Adrenal gland (tissue), 12 donors: ENCODE results near the gene ZAP70. TPM values are rescaled to one million over a fixed set of nuclear protein-coding genes. Genes with fewer than 3 reads are reported as not detected.

Experiments used
- DNase-seq, 7 donors: peaks; one replicate each; pipeline ENCODE4 v3.0.0-alpha.2; 2019 to 2020
- H3K27ac ChIP-seq, 5 donors: fragments of 200-600 bp; sonication (generic) in 4 of 5; 1 replicate in 3 of 5; 2 replicates in 2 of 5; pipeline versions ENCODE4 v1.5.1 to v1.8.0; 2016 to 2020; ENCODE audit warnings: mild to moderate bottlenecking in 1 of 5
- H3K27me3 ChIP-seq: fragments of 200-600 bp; 2 replicates; pipeline ENCODE4 v1.8.0; 2021
- H3K36me3 ChIP-seq, 2 donors: fragments of 200-600 bp; replicated peaks in 1 of 2; 1 replicate in 1 of 2; 2 replicates in 1 of 2; pipeline versions ENCODE4 v1.5.1 to v1.8.0; 2018 to 2022
- H3K4me1 ChIP-seq, 2 donors: fragments of 200-600 bp; replicated peaks in 1 of 2; 1 replicate in 1 of 2; 2 replicates in 1 of 2; pipeline versions ENCODE4 v1.5.1 to v1.8.0; 2018 to 2021
- H3K4me3 ChIP-seq, 4 donors: fragments of 200-600 bp; sonication (generic) in 3 of 4; one replicate each; pipeline ENCODE4 v1.5.1; 2016 to 2018
- H3K9me3 ChIP-seq, 3 donors: fragments of 200-600 bp; sonication (generic) in 1 of 3; replicated peaks in 1 of 3; 1 replicate in 2 of 3; 2 replicates in 1 of 3; pipeline versions ENCODE4 v1.5.1 to v1.8.0; 2016 to 2021
- POLR2A ChIP-seq, 2 donors: fragments of 450-650 bp; IDR thresholded peaks; one replicate each; pipeline ENCODE4 v1.6.1; 2017; ENCODE audit warnings: antibody characterized with exemption in 2 of 2, mild to moderate bottlenecking in 2 of 2, moderate library complexity in 1 of 2
- WGBS, 4 donors: extraction: QIAGEN DNeasy Blood & Tissue Kit in 2 of 4; methylation state at CpG; one replicate each; pipeline versions ENCODE4 v1.1.5 to v1.1.7; 2013 to 2017; 5-methylcytosine and 5-hydroxymethylcytosine counted together
- intact Hi-C, 2 donors: fragments of 100-400 bp; cut with DNase I; formaldehyde crosslinking; loops; one replicate each; pipeline versions ENCODE4 v1.14.1 to v1.15.0; 2022 to 2023
- polyA plus RNA-seq, 3 donors: library from polyadenylated mRNA; stranded (reverse); fragments of 200-250 nt in 2 of 3; fragments of 350-450 nt in 1 of 3; fragmentation: Illumina TruSeq in 1 of 3; extraction: RNeasy Lipid Tissue Mini Kit (QIAGEN cat#74804) in 1 of 3; gene quantifications; one replicate each; pipeline ENCODE4 v1.2.3, GENCODE V29; 2013 to 2014
- total RNA-seq, 9 donors: library from RNA; depleted of rRNA in 4 of 9; stranded (reverse); fragments of >200 nt in 4 of 9; fragments of 120-200 nt in 1 of 9; fragmentation: NEBNext Ultra II Directional in 1 of 9; extraction: Animal tissue kit (Norgen Biotek cat#: 25700) in 1 of 9; gene quantifications; one replicate each; pipeline versions ENCODE4 v1.1.0 to v1.2.4, GENCODE V29; 2013 to 2023
- TF ChIP-seq, protein P1 (sequence below), 6 experiments: fragments of 450-650 bp in 4 of 6; fragments of 200-600 bp in 2 of 6; sonication (generic) in 1 of 6; IDR thresholded peaks; 1 replicate in 5 of 6; 2 replicates in 1 of 6; pipeline versions ENCODE4 v1.5.1 to v1.8.0; 2016 to 2021; ENCODE audit warnings: antibody characterized with exemption in 6 of 6, mild to moderate bottlenecking in 2 of 6, moderate library complexity in 1 of 6
- donor health status: healthy with polysubstance abuse.
- donor health status: Bipolar disorder and iron deficiency.
- donor health status: DM: yes; HTN: yes; CAD: no.
- donor health status: DM: no; HTN: no; CAD: no.
- donor health status: DM: no; HTN: no; CAD: no.
- donor health status: DM: yes; HTN: yes; CAD: no.

The ZAP70 gene
- total and polyA plus RNA-seq, 12 donors: 0.33 to 8.3 (median 2.5) TPM

DNA sequence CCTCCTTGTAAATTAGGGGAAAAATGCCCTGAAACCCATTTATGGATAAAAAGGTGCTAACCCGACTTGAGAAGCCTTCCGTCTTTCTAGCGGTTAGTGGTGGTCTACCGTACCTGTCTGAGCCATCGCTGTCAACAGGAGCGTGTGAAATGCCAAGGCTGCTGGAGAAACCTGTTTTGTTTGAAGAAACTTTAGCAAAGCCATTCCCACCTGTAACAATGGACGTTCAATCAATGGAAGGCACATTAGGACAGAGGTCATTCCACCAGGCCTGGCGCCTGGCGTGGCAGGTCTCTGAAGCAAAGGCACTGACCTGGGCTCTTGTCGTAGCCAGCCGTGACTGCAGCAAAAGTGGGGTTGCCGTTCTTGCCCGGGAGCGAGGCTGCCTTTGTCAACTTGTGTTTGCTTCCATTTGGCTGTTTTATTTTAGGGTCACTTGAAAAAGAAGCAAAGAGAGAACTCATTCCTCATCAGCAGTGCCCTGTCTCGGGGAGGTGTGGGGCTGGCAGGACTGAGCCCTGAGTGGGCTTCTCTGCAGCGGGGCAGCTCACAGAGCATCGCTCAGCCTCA lies 47.2 kb downstream of the ZAP70 start:
- TF ChIP-seq POLR2A (IDR thresholded peaks at IDR 0.05): no peak
- TF ChIP-seq, protein P1, sequence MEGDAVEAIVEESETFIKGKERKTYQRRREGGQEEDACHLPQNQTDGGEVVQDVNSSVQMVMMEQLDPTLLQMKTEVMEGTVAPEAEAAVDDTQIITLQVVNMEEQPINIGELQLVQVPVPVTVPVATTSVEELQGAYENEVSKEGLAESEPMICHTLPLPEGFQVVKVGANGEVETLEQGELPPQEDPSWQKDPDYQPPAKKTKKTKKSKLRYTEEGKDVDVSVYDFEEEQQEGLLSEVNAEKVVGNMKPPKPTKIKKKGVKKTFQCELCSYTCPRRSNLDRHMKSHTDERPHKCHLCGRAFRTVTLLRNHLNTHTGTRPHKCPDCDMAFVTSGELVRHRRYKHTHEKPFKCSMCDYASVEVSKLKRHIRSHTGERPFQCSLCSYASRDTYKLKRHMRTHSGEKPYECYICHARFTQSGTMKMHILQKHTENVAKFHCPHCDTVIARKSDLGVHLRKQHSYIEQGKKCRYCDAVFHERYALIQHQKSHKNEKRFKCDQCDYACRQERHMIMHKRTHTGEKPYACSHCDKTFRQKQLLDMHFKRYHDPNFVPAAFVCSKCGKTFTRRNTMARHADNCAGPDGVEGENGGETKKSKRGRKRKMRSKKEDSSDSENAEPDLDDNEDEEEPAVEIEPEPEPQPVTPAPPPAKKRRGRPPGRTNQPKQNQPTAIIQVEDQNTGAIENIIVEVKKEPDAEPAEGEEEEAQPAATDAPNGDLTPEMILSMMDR (IDR thresholded peaks at IDR 0.05): no peak
- Histone ChIP-seq H3K4me1 (no peaks in the 10 kb centered on the region), H3K4me3 (no peak overlapping the region), H3K36me3 (peaks cover 0 to 68% of the 10 kb centered on the region in 2 donors), H3K27ac (no peak overlapping the region), H3K9me3 (no peaks in the 10 kb centered on the region), H3K27me3 (no peaks in the 10 kb centered on the region)
- WGBS, 4 donors: 96 to 100% (median 97%) methylated on average over 15 to 17 of the region's 17 CpGs
- no peak for DNase-seq
- intact Hi-C loops: no loop called here

DNA sequence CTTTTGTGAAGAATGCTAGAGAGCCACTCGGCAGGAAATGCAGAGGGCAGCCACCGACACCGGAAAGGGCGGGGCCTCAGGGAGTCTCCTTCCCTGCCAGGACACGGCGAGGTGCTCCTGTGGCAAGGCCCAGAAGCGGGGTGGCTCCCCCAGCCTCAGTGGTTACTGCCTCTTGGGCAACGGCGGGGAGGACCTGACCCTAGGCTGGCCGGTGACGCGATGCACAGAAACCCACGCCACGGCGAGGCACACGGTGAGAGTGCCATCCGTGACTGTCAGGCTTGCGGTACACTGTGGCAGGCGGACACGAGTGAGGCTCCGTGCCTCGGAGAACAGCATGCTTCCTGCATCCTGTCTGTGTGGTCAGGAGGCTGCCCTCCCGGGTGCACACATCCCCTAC lies 47.8 kb downstream of the ZAP70 start:
- Histone ChIP-seq H3K9me3 (no peaks in the 10 kb centered on the region), H3K36me3 (peaks cover 0 to 74% of the 10 kb centered on the region in 2 donors), H3K27me3 (no peaks in the 10 kb centered on the region), H3K4me1 (no peaks in the 10 kb centered on the region), H3K4me3 (no peak overlapping the region), H3K27ac (no peak overlapping the region)
- DNase-seq: no peak
- TF ChIP-seq, protein P1 (IDR thresholded peaks at IDR 0.05): no peak
- no peak for TF ChIP-seq POLR2A (IDR thresholded peaks at IDR 0.05)
- WGBS, 4 donors: 74 to 93% (median 81%) methylated on average over 4 to 23 of the region's 23 CpGs
- intact Hi-C loops: no loop called here

DNA sequence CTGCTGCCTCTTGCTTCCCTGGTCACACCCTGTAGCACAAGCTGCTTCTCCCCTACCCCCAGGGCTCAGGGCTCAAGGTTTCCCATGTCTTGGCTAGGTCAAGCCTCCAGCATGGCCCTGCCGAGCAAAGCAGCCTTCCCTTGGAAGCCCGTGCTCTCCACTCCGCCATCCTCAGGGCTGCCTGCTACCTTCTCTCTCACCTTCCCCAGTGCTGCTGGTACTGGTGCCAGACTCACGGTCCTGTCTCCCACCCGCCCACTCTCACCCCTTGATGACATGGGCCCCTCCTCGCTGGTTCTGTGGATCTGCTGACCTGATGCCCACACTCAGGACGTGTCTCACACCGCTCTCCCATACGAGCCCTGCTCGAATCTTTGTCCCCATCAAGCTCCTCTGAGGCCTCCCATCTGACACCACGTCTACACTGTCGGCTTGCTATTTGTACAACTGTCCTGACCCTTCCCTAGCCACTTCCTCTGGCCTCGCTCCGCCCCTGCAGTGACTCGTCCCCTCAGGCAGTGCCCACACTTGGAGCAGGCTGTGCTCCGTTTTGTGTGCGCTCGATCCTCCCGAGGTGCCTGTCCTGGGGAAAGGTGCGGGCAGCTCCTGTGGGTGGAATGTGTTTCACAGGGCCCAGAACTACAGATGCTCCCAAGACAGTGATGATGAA lies 49.9 kb downstream of the ZAP70 start:
- Histone ChIP-seq H3K9me3 (no peaks in the 10 kb centered on the region), H3K27me3 (no peaks in the 10 kb centered on the region), H3K4me1 (no peaks in the 10 kb centered on the region), H3K27ac (no peak overlapping the region), H3K4me3 (no peak overlapping the region), H3K36me3 (peaks cover 0 to 67% of the 10 kb centered on the region in 2 donors)
- intact Hi-C loops: no loop called here
- 89 to 92% (median 90%) methylated on average over 20 of the region's 20 CpGs for WGBS, 4 donors
- DNase-seq: no peak
- TF ChIP-seq, protein P1 (IDR thresholded peaks at IDR 0.05): no peak
- TF ChIP-seq POLR2A (IDR thresholded peaks at IDR 0.05): no peak

DNA sequence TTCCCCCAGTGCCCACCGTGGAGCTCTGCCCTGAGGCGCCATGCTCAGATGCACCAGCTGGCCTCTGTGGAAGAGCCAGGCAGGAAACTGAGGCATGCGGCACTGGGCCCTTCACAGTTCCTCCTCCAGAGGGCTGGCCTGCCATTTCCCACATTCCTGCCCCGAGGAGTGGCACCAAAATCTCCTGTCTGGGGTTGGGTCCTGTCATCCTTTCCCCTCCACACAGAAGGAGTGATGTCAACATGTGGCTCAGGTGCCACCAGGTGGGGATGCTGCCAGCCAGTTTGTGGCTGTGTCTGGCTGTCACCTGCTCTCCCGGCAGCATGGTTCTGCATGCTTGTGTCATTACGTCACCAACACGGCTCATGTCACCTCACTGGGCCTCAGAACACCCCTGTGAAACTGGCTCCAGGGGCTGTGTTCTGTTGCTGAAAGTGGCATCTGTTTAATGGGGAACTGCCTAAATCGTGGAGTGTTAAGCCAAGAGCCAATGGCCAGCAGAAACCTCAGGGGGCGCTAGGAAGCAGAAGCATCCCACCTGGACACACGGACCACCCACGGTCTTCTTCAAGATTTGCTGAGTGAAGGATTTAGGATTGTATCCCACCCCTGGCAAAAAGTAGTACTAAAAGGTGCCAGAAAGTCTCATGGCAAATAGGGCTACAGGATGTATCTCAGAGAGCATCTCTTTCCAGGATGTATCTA lies 51.3 kb downstream of the ZAP70 start:
- Histone ChIP-seq H3K36me3 (peaks cover 0 to 55% of the 10 kb centered on the region in 2 donors), H3K27ac (no peak overlapping the region), H3K27me3 (no peaks in the 10 kb centered on the region), H3K4me3 (no peak overlapping the region), H3K4me1 (no peaks in the 10 kb centered on the region), H3K9me3 (no peaks in the 10 kb centered on the region)
- no peak for DNase-seq
- intact Hi-C loops: no loop called here
- WGBS, 4 donors: 91 to 96% (median 95%) methylated on average over 5 to 11 of the region's 11 CpGs
- TF ChIP-seq, protein P1 (IDR thresholded peaks at IDR 0.05): no peak
- no peak for TF ChIP-seq POLR2A (IDR thresholded peaks at IDR 0.05)
